Amniotic stem cell (primary cell): Measurements from ENCODE around the gene AAMDC.

ENCODE experiments used
- DNase-seq: peaks from one replicate; lab custom pipeline; 2025; lab: John Stamatoyannopoulos, UW

Gene AAMDC

DNA sequence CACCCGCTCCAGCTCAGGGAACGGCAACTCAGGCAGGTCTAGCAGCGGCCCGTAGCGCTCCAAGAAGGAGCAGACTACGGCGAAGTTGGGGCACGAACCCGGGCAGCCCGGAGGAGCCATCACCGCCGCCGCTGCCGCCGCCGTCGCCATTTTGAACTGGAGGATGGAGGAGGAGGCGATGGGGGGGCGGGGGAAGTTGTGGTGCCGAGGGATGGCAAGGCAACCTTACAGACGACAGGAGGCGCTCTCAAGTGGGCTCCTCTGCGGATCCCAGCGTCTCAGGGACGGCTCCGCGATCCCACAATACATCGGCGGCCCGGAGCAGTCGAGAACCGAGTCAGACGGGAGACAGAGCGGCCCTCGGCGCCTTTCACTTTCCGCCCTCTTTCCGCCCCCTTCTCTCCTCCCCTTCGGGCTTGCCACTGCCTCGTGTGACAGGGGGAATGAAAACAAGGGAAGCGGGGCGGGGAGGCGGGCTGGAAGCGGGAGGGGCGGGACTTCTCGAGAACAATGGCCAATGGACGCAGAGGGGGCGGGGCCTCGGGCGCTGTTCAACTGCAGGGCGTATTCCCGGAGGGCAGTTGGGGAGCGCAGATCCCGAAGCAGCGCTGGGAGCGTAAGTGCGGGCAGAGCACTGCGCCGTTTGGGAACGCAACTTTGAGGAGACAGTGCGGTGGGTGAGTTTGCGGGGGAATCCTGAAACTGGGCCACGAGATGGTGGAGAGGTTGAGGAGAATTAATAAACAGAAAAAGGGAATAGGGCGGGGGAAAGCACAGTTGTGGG is at the start of gene AAMDC, which contains the start of gene RSF1:
TSS of gene AAMDC (plus strand) at position 580 of the 784 bp plus-strand sequence. CDS start 21,353 bp downstream, outside the sequence.
TSS of gene RSF1 (minus strand) at position 158 of the 784 bp plus-strand sequence. CDS start at position 150, 8 bp downstream.
- DNase-seq, result peak; percentile 97

DNA sequence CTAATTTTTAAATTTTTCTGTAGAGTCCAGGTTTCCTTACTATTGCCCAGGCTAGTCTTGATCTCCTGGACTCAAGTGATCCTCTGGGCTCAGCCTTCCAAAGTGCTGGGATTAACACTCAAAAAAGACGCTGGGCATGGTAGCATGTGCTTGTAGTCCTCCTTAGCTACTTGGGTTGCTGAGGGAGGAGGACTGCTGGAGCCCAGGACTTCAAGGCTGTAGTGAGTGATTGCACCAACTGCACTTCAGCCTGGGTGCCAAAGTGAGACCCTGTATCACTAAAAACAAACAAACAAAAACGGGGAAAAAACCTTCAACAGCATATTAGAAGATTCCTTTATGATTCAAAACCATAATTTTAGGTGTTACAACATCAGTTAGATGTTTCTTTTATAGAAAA is 45.0 kb upstream of the AAMDC start:
- no peak for DNase-seq

DNA sequence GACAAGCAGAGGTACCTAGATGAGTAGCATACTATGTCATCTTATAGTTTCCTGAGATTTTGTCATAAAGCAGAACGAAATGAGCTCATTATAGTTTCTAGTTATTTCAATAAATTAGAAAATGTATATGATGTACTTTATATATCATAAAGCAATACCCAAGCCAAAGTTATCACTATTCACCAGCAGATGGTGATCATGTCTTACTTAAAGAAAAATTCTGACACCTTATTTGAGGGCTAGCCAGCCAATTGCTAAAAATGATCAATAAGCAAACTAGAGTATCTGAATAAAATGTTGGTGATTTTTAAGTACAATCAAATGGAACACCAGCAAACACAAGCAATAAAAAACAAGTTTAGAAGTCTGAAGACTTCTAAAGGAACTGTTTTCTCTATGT is 44.5 kb upstream of the AAMDC start:
- no peak for DNase-seq

DNA sequence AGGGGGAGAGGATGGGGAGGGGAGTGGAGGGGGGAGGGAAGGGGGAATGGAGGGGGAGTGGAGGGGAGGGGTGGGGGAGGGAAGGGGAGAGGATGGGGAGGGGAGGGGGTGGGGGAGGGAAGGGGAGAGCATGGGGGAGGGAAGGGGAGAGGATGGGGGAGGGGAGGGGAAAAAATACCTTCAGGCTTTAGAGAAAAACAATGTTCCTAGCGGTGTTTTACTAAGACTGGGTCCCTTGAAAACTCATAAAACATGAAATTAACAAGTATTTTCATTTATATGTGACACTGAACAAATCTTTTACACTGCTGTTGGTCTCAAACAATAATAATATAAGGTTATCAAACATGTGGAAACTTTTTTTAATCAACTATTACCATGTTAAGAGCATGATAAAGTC is 42.8 kb upstream of the AAMDC start:
- no peak for DNase-seq

DNA sequence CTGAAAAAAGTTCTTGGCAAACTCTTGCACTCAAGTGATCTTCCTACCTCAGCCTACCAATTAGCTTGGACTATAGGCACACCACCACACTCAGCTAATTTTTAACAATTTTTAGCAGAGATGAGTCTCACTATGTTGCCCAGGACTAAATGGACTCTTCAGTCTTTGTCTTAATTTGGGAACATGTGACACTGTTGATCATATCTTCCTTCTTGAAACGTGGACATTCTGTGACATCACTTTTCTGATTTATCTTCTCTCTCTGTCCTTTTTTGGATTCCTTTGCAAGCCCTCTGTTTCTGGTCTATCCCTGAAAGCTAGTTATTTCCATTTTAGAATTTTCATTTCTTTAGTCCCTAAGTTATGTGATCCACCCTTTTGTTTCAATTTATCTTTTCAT is 42.4 kb upstream of the AAMDC start:
- no peak for DNase-seq

DNA sequence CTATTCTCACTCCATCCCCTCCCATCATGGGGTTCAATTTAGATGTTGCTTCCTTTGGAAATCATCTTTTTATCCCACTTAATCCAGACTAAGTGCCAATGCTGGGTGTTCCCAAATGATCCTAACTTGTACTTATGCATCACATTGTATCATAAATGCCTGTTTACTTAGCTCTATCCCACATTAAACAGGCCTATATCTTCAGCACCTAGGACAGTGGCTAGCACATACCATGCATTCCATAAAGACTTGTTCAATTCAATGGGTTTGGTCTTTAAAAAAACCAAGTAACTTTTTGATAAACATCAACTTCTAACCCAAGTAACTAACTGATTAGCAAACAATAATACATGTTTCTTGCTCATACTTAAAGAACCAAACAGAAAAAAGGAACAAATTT is 41.0 kb upstream of the AAMDC start:
- no peak for DNase-seq

DNA sequence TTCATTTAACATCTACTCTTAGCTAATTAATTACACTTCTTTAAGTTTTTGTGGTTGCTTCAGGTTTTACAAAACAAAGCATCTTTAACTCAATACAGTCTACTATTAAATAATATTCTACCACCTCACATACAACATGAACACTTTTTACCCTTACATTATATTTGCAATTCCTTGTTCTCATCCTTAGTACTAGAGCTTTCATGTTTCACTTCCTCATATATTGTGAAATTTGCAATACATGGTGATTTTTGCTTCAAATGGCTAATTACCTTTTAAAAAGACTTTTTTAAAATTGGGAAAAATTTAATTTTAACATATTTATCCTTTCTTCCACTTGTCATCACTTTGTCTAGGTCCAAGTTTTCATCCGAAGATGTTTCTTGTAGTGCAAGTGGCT is 37.9 kb upstream of the AAMDC start:
- no peak for DNase-seq

DNA sequence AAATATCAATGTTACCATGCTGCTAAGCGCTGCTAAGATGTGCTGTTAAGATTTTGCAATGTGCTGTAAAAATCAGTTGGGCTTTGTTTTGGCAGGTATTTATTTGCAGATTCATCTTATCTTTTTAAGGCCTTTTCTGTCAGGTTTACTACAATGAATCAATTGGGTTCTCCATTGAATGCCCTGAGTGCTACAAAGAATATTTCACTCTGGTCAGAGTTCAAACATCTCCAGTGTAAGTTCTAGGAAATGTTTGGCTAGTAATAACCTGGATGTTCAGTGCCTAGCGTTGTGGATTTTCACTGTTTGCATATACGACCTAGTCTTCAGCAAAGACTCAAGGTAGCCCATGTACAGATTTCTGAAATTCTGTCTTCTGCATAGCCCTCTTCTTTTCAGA is 36.4 kb upstream of the AAMDC start:
- no peak for DNase-seq

DNA sequence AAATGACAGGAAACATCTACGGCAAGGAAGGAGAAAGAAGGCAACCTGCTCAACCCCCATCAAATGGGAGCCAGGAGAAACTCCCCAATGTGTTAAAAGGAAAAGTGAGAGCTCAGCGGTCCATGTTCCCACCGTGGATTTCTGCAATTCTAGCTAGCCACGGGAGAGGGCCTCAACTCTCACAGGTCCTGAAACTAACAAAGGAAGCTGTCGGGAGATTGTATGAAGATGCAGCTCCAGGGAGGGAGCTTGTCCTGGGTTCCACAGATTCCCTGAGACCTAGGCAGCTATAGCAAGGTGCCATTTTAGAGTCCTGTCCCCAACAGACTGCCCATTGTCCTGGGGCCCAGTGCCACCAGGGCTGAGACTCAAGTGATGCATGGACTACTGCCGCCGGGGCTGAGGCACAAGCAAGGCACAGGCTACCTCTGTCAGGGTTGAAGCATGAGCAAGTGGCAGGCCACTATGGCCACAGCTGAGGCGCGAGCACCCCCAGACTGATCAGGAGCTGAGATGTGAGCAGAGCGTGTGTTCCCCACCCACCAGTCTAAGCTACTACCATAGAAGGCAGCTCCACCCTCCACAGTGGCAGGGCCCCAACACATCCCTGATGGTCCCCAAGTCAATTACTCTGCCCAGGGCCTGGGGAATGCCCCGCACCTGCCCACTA is 31.7 kb upstream of the AAMDC start:
- no peak for DNase-seq

DNA sequence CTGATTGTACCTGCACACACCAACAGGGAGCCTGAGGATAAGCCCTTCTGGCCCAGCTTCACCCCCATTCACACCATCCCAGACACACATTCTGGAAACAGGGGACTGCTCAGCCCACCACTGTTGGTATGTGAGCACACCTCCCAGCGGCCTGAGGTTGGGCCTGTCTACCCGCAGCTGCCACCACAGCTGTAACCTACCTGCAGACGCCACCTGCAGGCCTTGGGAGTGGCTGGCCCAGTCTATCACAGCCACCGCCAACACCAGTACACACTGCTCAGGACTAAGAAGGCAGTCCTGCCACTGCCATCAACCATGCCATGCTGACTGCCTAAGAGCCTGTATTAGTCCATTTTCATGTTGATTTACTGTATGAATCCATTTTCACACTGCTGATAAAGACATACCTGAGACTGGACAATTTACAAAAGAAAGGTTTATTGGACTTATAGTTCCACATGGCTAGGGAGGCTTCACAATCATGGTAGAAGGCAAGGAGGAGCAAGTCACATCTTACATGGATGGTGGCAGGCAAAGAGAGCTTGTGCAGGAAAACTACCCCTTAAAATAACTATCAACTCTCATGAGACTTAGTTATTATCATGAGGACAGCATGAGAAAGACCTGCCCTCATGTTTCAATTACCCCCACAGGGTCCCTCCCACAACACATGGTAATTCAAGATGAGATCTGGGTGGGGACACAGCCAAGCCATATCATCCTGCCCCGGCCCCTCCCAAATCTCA is 31.0 kb upstream of the AAMDC start:
- no peak for DNase-seq

DNA sequence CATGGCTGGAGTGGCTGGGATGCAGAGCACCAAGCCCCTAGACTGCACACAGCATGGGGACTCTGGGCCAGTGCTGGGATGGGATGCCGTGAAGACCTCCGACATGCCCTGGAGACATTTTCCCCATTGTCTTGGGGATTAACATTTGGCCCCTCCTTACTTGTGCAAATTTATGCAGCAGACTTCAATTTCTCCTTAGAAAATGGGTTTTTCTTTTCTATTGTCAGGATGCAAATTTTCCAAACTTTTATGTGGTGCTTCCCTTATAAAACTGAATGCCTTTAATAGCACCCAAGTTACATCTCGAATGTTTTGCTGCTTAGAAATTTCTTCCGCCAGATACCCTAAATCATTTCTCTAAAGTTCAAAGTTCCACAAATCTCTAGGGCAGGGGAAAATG is 29.6 kb upstream of the AAMDC start:
- DNase-seq, result no peak

DNA sequence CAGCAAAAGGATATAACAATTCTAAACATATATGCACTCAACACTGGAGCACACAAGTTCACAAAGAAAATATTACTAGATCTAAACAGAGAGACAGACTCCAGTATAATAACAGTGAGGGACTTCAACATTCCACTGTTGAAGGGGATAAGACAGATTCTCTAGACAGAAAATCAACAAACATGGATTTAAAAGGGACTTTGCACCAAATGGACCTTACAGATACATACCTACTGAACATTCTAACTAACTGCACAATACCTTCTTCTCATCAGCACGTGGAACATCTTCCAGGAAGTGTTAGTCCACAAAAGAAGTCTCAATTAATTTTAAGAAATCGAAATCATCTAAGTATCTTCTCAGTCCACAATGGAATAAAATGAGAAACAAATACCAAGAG is 27.0 kb upstream of the AAMDC start:
- no peak for DNase-seq

DNA sequence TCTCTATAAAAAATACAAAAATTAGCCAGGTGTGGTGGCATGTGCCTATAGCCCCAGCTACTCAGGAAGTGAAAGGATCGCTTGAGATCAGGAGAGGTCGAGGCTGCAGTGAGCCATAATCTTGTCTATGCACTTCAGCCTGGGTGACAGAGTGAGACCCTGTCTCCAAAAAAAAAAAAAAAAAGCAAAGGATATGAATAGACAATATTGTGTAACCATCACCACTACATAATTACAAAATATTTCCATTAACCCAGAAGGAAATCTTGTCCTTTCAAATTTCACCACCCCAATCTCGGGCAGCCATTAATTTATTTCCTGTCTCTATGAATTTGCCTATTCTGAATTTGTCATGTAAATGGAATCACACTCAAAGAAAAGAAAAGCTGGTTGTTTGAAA is 21.6 kb upstream of the AAMDC start:
- DNase-seq, result no peak

DNA sequence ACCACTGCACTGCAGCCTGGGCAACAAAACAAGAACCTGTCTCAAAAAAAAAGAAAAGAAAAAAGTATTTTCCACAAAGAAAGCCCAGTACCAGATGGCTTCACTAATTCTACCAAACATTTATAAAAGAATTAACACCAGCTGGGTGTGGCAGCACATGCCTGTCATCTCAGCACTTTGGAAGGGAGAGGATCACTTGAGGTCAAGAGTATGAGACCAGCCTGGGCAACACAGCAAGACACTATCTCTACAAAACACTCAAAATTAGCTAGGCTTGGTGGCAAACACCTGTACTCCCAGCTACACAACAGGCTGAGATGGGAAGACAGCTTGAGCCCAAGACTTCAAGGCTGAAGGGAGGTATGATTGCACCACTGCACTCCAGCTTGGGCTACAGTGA is 20.5 kb upstream of the AAMDC start:
- no peak for DNase-seq

DNA sequence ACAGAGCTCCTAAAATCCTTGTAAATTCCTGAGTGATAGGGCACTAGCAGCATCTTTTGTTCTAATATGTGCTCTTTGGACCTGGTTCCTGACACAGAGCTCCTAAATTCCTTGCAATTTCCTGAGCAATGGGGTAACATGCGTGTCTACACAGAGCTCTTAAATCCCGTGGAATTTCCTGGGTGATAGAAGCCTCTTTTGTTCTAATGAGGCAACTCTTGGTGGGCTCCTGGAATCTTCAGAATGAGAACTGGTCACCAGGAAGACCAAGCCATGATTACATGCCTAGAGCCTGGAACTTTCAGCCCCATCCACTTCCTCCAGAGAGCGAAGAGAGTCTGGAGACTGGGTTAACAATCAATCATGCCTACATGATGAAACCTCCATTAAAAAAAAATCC is 19.5 kb upstream of the AAMDC start:
- no peak for DNase-seq

DNA sequence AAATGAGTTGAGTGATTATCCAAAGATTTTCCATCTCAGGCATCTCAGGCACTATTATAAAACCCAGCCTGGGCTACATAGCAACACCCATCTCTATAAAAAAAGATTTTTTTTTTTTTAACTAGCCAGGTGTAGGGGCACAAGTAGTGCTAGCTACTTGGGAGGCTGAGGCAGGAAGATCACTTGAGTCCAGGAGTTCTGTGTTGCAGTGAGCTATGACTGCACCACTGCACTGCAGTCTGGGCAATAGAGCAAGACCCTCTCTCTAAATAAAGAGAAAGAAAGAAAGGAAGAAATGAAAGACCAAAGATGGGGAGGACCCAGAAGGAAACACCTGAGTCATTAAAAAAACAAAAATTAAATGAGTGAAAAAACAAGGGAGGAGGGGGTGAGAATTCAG is 14.5 kb upstream of the AAMDC start:
- no peak for DNase-seq

DNA sequence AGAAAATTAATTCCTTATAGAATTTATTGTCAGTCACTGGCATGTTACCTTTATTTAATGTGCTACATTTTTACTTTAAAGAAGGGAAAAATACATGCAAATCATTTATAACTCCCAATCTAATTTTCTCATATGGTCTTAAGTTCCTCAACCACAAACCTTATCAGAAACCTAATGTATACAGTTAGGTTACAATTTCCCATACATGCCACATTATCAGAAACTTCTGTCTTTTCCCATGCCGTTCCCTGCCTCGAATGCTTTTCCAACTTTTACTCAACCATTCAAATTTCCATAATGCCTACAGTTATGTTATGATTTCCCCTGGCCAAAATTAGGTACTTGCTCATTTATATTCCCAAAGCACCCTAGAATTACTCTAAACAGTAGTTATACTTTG is 14.0 kb upstream of the AAMDC start:
- DNase-seq, result no peak

DNA sequence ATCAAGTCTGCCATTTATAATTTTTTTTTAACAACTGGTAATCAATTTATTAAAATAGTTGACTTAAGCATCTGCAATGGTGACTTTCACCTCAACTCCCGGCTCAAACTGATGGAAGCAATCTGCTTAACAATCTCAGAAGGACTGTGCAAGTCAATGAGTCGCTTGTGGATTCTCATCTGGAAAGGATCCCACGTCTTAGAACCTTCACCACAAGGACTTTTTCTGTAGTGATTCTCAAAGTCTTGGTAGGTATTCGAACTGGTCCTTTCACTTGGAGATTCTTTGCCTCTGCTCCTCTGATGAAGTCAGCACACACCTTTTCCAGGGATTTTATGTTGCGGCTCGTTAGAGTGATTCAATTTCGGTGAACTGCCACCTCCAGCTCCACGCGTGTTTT is 7.7 kb upstream of the AAMDC start:
- no peak for DNase-seq

DNA sequence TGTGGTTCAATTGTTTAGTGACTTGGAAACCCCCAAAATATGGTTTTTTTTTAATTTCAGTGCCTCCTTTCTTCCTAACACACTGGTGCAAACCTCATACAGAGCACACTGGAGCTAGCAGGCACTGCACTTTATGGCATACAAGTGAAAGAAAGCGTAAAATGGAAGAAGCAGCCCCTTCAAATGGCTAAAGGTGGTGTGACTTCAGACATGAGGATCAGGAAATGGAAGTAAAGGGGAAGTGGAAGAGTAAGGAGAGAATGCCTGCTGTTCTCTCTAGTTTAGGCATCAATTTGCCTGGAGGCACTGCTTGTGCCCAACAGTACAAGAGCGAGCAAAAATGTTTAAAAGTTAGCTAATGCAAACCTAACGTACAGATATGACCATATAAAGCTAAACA is 6.1 kb upstream of the AAMDC start:
- no peak for DNase-seq

DNA sequence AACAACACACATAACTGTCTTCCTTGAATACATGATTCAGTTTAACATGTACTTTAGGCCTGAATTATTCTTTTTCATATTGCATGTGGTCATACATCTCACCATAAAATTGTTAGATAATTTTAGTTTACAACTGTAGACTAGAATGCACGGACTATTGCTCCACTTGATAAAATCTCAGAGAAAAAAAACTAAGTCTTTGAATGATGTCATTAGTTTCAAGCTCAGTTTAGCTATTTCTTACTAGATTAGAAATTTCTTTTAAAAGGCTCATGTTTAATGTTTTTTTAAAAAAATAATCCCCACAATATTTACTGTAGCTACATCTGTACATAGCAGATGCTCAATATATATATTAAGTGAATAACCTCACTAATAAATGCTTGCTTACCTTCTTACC is 5.5 kb upstream of the AAMDC start:
- no peak for DNase-seq

DNA sequence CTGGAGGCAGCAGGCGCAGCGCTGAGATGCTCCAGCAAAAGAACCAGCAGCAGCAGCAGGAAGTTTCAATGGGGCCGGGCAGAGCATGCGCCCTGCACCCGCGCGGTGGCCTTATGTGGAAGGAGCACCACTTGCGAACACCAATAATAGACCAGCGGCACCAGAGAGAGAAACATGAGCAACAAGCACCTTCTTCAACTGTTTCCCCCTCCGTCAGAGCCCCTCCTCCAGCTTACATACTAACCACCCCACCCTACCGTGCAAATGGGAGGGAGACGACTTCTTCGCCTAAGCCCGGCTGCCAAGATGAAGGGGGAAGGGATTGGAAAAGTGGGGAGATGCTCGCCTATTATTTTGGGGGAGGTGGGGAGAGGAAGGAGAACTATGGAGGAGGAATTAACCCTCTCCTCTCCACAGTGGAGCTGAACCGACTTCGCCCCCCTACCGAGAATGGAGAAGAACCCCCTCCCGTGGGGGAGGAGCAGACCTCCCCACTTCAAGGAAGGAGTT is 1.5 kb upstream of the AAMDC start:
- peak; percentile 79 for DNase-seq

DNA sequence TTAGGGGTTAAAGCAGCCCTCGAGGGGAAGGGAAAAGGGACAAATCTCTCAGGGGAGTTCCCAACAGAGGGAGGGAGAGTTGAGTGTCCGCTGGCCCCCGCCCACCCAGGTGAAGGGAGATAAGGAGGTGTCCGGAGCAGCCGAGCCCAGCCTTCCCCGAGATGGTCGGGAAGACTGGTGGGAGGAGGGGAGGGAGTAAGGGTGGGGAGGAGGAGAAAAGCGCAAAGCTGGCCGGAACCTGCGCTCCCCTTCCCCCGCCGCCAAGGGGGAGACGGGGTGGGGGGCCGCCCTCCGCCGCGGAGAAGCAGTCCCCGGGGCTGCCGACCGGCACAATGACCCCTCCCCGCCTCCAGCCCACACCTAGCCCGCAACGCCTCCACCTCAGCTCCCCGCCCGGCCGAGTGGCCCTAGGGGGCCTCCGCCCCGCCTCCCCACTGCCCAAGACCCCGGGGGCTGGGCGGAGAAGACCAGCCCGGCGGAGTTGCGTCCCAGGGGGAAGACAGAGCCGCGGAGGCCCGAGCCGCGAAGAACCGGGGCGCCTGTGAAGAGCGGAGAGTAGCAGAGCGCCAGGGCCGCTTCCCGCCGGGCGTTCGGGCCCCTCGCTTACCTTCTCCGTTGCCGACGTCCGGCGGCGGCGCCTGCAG is 901 bp upstream of the AAMDC start:
- DNase-seq, result no peak
